Hematopoietic multipotent progenitor cell treated with erythropoietin and hydrocortisone succinate and interleukin-3 and kit ligand, for 15 days (in vitro differentiated cells): ENCODE data around the gene TMEM217.
A peak's percentile ranks its signal among the peaks of the same experiment; 100 is the strongest.

Experiments used
- DNase-seq: peaks from one replicate; pipeline ENCODE4 v3.0.0-alpha.2; 2015; ENCODE audit warnings: low spot score

Gene TMEM217

DNA sequence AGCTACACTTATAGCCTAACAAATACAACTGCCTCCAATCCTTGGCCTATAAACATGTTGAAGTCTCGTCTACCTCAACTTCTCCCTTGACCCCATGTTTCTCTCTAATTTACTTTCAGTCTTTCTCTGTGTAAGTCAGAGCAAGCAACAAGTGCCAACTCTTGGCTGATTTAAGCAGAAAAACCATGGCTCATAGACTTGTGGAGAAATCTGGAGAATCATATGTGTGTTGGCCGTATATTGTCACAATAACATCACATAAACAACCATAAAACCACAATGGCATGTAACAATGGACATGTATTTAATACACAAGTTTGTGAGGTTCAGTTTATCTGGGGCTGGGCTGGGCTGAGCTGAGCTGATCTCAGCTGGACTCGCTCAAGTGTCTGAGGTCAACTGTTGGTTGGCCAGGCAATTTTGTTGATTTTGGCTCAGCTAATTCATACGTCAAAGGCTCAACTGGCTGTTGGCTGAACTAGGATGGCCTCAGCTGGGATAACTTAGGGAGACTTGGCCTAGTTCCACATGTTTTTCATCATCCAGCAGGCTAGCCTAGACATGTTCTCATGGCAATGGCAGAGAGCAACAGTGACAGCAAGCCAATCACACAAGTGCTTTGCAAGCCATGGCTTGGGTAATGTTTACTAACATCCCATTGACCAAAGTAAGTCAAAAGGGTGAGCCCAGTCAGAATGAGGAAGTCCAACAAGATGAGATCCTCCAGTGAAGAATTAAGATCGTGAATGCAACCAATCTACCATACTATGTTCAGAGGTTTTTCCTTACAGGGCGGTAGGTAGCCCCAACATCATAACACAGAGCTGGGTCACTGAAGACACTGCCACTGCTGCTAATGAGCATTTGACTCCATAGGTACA lies 13.3 kb downstream of the TMEM217 start:
- DNase-seq = no peak

DNA sequence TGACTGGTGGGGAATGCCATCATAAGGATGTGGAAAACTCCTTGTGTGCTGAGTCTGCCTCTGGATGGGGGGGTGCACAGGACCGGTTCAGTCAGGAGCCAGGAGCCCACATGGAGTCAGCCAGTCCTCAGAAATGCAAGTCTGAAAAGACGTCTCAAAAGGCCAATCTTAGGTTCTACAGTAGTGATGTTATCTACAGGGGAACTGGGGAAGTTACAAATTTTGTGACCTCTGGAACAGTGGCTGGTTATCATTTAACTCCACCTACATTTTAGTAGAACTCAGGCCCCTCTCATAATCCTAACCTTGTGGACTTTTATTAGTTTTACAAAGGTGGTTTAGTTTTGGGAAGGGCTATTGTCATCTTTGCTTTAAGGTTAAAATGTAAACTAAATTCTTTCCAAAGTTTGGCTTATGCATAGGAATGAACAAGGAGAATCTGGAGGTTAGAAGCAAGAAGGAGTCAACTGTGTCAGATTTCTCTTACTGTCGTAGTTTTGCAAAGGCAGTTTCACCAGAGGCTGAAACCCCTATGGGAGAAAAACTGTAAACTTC lies 14.1 kb downstream of the TMEM217 start:
- DNase-seq = no peak

DNA sequence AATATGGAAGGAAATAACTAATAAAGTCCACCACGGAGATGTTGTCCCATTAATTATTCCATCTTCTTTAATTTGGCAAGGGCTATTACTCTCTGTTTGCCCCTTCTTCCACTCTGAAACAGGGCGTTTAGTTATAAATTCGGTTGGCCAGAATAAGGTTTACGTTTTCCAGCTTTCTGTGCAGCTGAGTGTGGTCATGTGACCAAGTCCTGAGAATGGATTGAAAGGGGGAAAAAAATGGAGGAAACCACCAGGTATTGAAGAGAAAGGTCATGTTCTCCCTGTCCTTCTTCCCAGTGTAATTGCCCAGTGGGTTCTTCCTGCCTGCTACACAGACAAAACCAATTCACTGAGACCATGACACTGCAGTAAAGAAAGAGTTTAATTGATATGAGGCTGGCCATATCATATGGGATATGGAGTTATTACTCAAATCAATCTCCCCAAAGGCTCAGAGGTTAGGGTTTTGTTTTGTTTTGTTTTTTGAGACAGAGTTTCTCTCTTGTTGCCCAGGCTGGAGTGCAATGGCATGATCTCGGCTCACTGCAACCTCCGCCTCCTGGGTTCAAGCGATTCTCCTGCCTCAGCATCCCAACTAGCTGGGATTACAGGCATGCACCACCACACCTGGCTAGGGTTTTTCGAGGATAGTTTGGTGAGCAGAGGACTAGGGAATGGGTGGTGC lies 14.7 kb downstream of the TMEM217 start:
- no peak for DNase-seq

DNA sequence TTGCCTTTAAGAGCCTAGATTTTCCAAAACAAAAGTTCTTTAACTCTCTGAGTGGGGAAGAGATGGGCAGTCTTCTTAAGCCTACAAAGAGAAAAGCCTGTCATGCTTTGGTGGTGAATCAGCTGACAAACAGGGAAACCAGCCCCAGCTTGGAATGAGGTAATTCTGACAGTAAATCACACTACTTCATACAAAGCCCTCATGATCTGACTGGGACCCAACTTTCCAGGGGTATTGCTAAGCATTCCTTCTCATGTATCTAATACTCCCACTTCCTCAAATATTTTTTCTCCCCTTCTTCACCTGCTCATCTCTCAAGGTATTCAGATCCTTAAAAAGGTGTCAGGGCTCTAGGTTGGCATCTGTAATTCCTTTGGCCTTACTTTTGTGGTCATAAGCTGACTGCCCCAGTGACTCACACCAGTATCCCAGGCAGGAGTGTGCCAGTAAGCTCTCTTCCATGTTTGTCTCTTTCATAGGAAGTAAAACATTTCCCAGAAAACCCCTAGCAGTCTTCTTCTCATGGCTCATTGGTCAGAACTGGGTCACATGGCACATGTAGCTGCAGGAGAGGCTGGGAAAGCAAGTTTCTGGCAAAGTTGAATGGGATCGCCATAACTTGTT lies 15.4 kb downstream of the TMEM217 start:
- DNase-seq = no peak

DNA sequence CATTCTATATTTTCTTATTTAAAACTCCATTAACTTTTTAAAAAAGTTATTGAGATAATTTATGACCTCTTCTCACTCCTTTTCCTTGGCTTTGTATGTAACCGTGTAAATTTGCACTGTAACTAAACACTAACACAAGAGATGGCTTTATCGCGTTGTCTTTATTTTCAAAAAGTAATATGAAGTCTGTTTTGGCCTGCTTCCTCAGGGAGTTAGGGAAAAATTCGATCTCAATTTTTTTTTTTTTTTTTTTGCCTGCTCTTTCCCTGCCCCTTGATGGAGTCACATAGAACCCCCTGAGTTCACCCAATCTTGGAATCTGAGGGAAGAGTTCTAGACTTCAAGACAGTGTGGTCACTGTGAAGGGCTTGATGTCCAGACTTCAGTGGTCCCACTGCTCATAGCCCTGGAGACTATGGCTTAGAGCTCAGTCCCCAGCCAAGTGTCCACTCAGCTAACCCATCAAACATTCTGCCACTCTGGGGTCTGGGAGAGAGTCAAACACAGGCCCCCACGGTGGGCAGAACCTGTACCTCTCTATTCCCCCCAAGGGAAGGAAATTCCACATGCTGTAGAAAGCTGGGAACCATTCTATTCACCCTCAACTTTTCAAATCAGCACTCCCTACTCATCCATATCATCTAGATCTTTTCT lies 16.0 kb downstream of the TMEM217 start:
- DNase-seq = no peak

DNA sequence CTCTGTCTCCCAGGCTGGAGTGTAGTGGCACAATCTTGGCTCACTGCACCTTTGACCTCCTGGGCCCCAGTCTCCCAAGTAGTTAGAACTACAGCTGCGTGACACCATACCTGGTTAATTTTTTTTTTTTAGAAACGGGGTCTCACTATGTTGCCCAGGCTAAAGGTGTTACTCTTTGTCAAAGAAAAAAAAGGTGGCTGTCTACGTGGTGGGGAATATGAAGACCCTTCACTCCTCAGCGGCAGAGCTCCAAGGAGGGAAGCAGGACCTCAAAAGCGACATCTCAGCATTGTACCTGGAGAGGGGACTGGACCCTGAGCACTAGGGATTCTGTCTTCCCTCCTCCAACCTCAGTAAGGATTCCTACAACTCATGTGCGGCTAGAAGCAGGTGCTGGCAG lies 16.8 kb downstream of the TMEM217 start:
- DNase-seq = no peak

DNA sequence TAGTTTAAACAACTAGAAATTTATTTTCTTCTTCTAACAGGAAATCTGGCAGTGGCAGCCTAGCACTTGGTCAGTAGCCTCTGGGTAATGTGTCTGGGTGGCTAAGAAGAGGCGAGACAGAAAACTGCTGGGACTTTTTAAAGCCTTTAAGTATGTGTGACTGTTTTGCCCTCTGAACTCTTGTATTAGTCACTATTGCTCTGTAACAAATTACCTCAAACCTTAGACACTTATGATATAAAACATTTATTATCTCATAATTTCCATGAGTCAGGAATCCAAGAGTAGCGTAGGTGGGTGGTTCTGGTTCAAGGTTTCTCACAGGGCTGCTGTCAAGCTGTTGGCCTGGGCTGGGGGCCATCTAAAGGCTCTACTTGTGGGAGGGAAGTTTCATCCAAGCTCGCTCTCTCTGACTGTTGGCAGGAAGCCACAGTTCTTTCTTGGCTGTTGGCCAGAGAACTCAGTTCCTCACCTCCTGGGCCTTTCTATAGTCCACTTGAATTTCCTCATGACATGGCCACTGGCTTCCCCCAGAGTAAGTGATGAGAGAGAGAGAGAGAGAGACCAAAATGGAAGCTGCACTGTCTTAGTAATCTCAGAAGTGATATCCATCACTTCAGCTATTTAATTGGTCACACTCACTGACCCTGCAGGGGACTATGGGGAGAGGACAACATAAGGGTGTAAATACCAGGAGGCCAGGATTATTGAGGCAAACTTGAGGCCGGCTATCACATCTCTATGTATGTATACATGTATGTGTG lies 17.8 kb downstream of the TMEM217 start:
- DNase-seq = peak; percentile 90

DNA sequence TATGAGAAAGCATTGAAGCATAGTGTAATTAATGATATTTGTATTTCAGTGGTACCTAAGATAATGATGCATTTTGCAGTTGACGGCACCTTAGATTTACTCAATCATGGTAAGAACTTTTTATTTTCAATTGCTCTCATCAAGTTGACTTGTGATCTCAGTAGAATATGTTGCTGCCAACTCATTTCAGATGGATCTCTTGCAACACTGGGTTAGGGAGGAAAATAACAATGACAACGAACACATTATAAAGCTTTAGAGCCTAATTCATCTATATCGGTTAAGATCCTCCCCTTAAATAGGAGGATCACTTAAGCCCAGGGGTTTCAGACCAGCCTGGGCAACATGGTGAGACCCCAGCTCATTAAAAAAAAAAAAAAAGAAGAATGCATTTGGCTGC lies 18.4 kb downstream of the TMEM217 start:
- DNase-seq = no peak

DNA sequence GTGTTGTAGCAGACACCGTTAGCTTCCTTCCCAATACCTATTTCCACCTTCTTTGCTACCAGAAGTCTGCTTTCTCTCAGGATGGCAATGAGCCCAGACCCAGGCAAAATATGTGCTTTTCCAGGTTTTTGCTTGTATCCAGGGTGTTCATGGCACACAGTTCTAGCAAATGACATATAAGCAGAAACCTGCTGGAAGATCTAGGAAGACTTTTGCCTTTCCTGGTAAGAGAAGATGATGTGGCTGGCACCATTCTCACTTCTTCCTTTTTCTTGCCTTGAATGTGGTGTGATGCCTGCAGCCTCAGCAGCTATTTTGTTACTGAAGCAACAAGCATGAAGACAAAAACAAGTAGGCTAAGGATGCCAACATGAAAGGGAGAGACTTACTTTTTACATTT lies 19.6 kb downstream of the TMEM217 start:
- DNase-seq = no peak

DNA sequence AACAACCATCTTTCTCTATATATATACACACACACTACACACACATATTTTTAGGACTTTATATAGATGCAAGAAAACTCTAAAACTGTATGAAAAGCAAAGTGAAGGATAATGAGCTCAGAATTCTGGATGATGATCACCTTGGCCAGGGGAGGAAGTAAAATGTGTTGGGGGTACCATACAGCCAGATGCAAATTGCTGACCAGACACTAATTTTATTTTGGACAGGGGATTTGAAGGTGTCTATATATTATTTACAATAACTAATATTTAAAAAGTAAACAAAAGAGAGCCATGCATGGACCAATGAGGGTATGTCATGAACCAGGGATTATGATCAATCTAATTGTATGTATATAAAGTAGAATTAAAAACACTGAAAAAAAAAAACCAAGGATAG lies 20.2 kb downstream of the TMEM217 start:
- no peak for DNase-seq

DNA sequence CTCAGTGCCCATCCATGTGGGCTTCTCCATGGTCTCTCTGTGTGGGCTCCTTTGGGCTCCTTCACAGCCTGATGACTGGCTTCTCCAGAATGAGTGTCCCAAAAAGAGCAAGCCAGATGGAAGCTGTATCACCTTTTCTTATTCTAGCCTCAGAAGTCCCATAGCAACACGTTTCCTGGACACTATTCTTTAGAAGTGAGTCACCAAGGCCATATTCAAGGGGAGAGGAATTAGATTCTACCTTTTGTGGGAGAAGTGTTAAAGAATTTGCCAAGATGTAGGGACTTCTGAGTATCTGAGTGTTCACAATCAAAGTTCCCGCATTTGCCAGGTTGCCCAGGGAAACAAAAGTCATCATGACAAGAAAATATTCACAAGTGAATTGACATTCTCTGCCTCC lies 21.0 kb downstream of the TMEM217 start:
- no peak for DNase-seq

DNA sequence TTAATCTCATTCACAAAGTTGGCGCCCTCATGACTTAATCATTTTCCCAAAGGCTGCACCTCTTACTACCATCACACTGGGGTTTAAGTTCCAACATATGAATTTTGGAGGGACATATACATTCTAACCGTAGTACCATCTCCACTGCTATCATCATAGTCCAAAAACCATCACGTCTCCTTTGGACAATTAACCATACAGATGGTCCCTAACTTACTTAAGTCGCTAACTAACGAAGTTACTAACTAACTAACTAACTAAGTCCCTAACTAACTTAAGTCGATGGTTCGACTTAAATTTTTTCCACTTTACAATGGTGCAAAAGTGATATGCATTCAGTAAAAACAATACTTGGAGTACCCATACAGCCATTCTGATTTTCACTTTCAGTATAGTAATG lies 24.4 kb downstream of the TMEM217 start:
- DNase-seq = no peak

DNA sequence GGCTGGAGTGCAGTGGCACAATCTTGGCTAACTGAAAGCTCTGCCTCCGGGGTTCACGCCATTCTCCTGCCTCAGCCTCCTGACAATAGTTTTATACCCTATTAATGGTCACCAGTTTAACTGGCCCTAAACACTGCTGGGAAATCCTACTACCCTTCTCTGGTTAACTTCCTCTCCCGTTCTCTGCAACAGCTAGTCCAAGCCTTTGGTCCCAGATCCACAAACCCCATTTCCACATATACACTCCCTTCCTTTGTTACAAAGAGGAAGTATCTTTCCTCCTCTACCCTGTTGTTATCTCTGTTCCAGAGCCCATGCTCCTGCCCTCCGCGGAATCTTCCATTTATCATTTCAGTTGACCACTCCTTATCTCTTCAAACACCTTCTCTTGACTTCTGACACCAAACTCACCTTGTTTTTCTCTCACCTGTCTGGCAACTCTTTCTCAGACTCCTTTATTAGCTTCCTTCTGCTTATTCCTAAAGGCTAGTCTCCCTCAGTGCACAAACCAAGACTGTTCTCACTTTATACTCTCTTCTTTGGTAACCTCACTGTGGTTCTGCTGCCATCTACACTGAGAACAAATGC lies 25.4 kb downstream of the TMEM217 start:
- DNase-seq = no peak

DNA sequence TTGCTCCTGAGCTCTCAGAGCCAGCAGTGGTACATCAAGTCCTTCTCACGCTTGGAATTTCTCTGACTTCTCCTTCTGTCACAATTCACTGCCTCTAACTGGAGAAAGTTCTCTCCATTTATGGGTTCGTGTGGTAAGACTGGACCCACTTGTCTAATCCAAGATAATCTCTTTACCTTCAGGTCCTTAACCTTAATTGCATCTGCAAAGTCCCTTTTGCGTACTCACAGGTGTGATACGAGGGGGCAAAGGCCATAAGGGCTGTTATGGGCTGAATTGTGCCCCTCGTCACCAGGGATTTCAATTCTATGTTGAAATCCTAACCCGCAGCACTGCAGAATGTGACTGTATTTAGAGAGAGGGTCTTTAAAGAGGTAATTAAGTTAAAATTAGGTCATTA lies 27.8 kb downstream of the TMEM217 start:
- DNase-seq = no peak

DNA sequence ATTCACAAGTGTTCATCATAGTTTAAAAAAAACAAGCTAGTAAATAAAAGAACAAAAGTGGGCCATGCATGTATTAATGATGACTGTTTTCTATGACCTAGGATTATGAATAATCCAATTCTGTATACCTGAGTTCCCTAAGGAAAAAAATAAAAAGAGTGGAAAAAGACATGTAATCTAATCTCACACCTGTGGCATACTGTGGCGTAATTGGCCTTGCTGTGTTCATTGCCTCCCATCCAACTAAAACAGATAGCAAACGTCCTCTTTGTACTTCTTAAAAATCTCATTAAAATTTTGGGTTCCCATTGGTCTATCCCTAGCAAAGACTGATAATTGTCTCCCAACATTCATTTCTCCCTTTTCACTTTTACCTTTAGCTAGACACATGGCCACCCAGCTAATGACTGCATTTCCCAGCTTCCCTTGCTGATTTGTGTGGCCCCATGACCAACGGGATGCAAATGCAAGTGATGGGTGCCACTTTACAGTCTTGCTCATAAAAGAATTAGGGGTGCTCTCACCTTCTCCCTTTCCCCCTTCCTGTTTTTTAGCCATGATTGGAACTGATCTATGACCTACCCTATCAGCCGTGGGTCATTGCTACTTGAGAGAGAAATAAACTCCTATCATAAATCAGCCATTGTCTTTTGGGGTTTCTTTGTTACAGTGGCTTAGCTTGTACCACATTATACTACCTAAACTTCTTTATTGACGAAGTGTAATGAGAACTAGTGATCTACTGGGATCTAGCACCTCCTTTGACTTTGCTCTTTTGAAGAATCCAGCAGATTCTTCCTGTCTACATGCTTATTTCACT lies 32.4 kb downstream of the TMEM217 start:
- no peak for DNase-seq

DNA sequence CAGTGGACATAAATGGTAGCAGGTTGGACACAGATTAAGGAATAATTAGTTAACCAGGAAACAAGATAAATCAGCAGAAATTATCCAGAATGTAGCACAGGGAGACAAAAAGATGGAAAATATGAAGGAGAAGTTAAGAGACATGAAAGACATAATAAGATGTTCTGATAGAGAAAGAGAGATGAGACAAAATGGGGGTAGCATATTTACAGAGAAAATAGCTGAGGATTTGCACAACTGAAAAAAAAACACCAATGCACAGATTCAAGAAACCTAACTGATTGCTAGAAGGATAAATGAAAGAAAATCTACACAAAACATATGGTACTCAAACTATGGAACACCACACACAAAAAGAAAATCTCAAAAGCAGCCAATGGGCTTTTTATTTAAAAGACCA lies 35.0 kb downstream of the TMEM217 start:
- DNase-seq = no peak

DNA sequence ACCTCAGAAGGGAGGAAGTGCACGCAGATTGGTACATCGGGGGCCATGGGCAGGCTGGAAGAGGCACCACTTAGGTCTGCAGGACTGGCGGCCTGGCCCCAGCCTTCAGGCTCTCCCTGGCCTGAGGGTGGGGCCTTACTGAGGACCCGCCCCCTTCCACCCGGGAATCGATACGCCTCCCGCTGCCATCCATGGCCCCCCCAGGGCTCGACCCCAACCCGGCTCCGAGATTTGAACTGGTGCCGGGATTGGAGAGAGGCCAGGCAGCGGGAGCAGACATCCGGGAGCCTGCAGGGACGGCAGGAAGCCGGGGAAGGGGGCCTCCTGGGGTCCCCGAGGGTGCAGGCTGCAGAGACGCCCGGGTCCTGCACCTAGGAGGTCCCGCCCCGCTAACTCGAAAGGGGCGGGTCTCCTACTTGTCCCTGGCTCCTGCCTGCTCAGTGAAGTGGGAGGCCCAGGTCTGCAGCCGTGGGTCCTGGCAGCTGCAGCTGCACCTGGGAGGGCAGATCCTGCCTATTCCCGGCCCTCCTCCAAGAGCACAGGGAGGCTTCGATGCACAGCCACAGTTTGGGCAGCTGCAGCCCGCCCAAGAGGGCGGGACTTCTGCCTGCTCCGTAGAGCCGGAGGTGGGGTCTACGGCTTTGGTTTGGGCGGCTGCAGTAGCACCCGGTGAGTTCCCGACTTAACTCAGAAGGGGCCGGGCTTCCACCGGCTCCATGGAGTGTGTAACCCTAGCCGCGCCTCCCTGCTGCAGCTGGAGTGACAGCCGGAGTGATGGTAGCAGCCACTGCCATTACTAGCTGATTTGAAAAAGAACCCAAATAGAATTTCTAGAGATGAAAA lies 35.6 kb downstream of the TMEM217 start:
- DNase-seq = peak; percentile 65

DNA sequence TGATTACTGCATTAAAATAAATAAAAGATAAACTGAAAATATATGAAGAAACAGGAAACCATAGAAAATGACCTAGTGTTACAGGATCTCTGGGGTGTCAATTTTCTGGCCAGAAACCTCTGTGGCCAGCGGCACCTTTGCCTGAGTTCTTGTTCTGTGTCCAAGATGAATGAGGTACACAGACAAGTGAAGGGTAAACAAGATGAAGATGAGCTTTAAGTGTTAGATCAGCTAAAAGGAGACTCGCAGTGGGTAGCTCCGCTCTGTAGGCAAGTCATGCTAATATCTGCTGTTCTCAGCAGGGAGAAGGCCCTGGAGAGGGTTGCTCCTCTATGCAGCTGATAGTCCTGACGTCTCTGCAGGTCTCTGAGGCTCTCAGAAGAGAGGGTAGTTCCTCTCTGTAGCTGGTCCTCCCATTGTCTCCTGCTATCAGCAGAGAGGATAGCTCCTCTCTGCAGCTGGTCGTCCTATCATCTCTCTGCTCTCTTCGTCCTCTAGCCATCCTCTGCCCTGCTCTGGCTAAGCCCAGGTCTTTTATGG lies 36.3 kb downstream of the TMEM217 start:
- DNase-seq = no peak

DNA sequence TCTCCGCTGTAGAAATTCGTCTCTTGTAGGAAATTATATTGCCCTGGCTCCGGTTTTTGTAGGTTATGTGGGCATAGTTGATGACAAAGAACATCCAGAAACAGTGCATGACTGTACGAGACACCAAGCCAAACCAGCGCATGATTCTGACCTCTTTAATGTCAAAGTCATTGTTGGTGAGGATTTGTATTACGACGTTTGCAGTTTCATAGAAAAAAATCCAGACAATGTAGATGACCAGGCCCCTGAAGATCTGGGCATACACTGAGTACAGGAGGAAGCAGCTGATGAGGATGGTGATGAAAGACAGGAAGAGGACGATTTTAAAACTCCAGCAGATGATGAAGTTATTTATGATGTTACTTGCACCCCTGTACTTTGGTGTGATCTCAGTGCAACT lies 39.4 kb downstream of the TMEM217 start:
- no peak for DNase-seq
